Mesendoderm (in vitro differentiated cells): ENCODE measurements around the gene MAD1L1.

Experiments
- DNase-seq: peaks from one replicate; pipeline ENCODE4 v3.0.0; 2013
- H2AK5ac ChIP-seq: 2 replicates; pipeline ENCODE4 v1.6.1; 2013; ENCODE audit warnings: low read length, inconsistent platforms
- H2BK120ac ChIP-seq: 2 replicates; pipeline ENCODE4 v1.6.1; 2013; ENCODE audit warnings: low read depth, mild to moderate bottlenecking, low read length, moderate library complexity, mixed read lengths
- H2BK15ac ChIP-seq: replicated peaks from 2 replicates; pipeline ENCODE4 v1.6.1; 2013; ENCODE audit warnings: low read depth, mild to moderate bottlenecking, moderate library complexity
- H2BK5ac ChIP-seq: 2 replicates; pipeline ENCODE4 v1.6.1; 2013; ENCODE audit warnings: low read length, inconsistent platforms
- H3K18ac ChIP-seq: 2 replicates; pipeline ENCODE4 v1.6.1; 2013; ENCODE audit warnings: mild to moderate bottlenecking, low read length, mixed read lengths
- H3K23ac ChIP-seq: one replicate; pipeline ENCODE4 v1.6.1; 2013; ENCODE audit warnings: low read length
- H3K27ac ChIP-seq: 2 replicates; pipeline ENCODE4 v1.5.1; 2013; ENCODE audit warnings: low read depth, mild to moderate bottlenecking, inconsistent platforms, low read length, moderate library complexity
- H3K27me3 ChIP-seq: 2 replicates; pipeline ENCODE4 v1.6.1; 2013; ENCODE audit warnings: low read length, control low read depth, mild to moderate bottlenecking, inconsistent platforms; ENCODE audit not compliant: insufficient read depth, poor library complexity
- H3K36me3 ChIP-seq: 2 replicates; pipeline ENCODE4 v1.6.1; 2013; ENCODE audit warnings: low read length, inconsistent platforms; ENCODE audit not compliant: control insufficient read depth, insufficient read depth
- H3K4ac ChIP-seq: one replicate; pipeline ENCODE4 v1.6.1; 2013; ENCODE audit warnings: low read depth, mild to moderate bottlenecking, low read length, moderate library complexity
- H3K4me1 ChIP-seq: 2 replicates; pipeline ENCODE4 v1.6.1; 2013; ENCODE audit warnings: low read depth, low read length, inconsistent platforms; ENCODE audit not compliant: control insufficient read depth
- H3K4me2 ChIP-seq: 2 replicates; pipeline ENCODE4 v1.6.1; 2013; ENCODE audit warnings: low read length
- H3K4me3 ChIP-seq: 2 replicates; pipeline ENCODE4 v1.5.1; 2013; ENCODE audit warnings: mild to moderate bottlenecking, low read length
- H3K56ac ChIP-seq: one replicate; pipeline ENCODE4 v1.6.1; 2013; ENCODE audit warnings: low read length
- H3K79me1 ChIP-seq: 2 replicates; pipeline ENCODE4 v1.6.1; 2013; ENCODE audit warnings: low read length, inconsistent platforms
- H3K79me2 ChIP-seq: 2 replicates; pipeline ENCODE4 v1.6.1; 2013; ENCODE audit warnings: mild to moderate bottlenecking, low read length; ENCODE audit not compliant: control insufficient read depth, insufficient read depth
- H3K9ac ChIP-seq: 2 replicates; pipeline ENCODE4 v1.6.1; 2013; ENCODE audit warnings: low read length, inconsistent platforms
- H4K5ac ChIP-seq: one replicate; pipeline ENCODE4 v1.6.1; 2013; ENCODE audit warnings: low read length
- H4K8ac ChIP-seq: one replicate; pipeline ENCODE4 v1.6.1; 2013; ENCODE audit warnings: low read depth, mild to moderate bottlenecking, control low read depth, low read length, moderate library complexity
- WGBS: extraction: QIAGEN DNeasy Blood & Tissue Kit; methylation state at CpG from one replicate; pipeline ENCODE4 v1.1.7; 2013; ENCODE audit warnings: low lambda C conversion rate, missing lambda C conversion rate; ENCODE audit not compliant: insufficient coverage; ENCODE audit errors: extremely low coverage; 5-methylcytosine and 5-hydroxymethylcytosine counted together

MAD1L1 gene

DNA sequence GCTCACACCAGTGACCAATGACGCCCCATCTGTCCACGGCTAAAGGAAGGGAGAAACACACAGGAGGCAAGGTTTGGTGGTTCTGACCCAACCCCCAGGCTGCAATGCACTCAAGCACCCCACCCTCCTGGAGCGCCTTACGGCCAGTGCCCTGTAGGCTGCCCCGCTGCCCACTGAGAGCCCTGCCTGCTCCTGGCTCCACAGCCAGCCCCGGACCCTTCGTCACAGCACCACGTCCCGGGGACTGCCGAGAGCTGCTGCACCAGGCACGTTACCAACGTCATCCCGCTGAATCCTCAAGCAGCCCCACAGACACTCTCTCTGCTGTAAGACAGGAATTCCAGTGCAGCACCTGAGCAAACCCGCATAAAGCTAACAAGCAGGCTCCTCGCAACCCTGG, 87.8 kb downstream of the MAD1L1 start:
- Histone ChIP-seq H2BK120ac (no peak overlapping the region), H3K4ac (no peak overlapping the region), H3K56ac (no peak overlapping the region), H3K36me3 (peaks cover 3% of the 10 kb centered on the region), H4K8ac (no peak overlapping the region), H3K4me2 (no peak overlapping the region), H4K5ac (no peak overlapping the region), H2BK5ac (no peak overlapping the region), H3K23ac (no peak overlapping the region), H3K27ac (no peak overlapping the region), H3K4me3 (no peak overlapping the region), H3K27me3 (no peaks in the 10 kb centered on the region), H3K18ac (no peak overlapping the region), H3K79me2 (no peaks in the 10 kb centered on the region), H3K4me1 (no peaks in the 10 kb centered on the region), H2AK5ac (no peak overlapping the region), H3K9ac (no peak overlapping the region), H3K79me1 (no peaks in the 10 kb centered on the region), H2BK15ac (no peak overlapping the region)
- no CpG with 5 or more reads among the region's 15 CpGs for WGBS
- DNase-seq, result no peak

- no peak overlapping the region for H2BK5ac ChIP-seq
- H4K8ac ChIP-seq, result no peak overlapping the region
- no peaks in the 10 kb centered on the region for H3K27me3 ChIP-seq
- no CpG with 5 or more reads among the region's 25 CpGs for WGBS
- no peak overlapping the region for H3K18ac ChIP-seq
- H3K4ac ChIP-seq, result no peak overlapping the region
- H4K5ac ChIP-seq, result no peak overlapping the region
- H2AK5ac ChIP-seq, result no peak overlapping the region
- H3K9ac ChIP-seq, result no peak overlapping the region
- no peak for DNase-seq
- H3K79me1 ChIP-seq, result no peaks in the 10 kb centered on the region
- H3K4me2 ChIP-seq, result no peak overlapping the region
- H3K36me3 ChIP-seq, result peaks cover 3% of the 10 kb centered on the region
- no peaks in the 10 kb centered on the region for H3K79me2 ChIP-seq
- H3K27ac ChIP-seq, result no peak overlapping the region
- H2BK120ac ChIP-seq, result no peak overlapping the region
- H2BK15ac ChIP-seq, result no peak overlapping the region
- H3K56ac ChIP-seq, result no peak overlapping the region
- no peak overlapping the region for H3K4me3 ChIP-seq
- H3K4me1 ChIP-seq, result no peaks in the 10 kb centered on the region
- no peak overlapping the region for H3K23ac ChIP-seq
Observed at GRCh38 chr7:2143981-2144595, 88.7 kb downstream of the MAD1L1 start.

- no peak overlapping the region for H3K4me2 ChIP-seq
- H4K8ac ChIP-seq, result no peak overlapping the region
Observed at GRCh38 chr7:2143450-2143849, 89.3 kb downstream of the MAD1L1 start.

GRCh38 chr7:2142386-2142785, 90.4 kb downstream of the MAD1L1 start:
- H3K56ac ChIP-seq, result no peak overlapping the region
- H3K4me3 ChIP-seq, result no peak overlapping the region
- no peak overlapping the region for H3K27ac ChIP-seq
- no peak overlapping the region for H2BK5ac ChIP-seq
- H2AK5ac ChIP-seq, result no peak overlapping the region
- no CpG with 5 or more reads among the region's 20 CpGs for WGBS
- H3K4me2 ChIP-seq, result no peak overlapping the region
- no peaks in the 10 kb centered on the region for H3K4me1 ChIP-seq
- H3K9ac ChIP-seq, result no peak overlapping the region
- no peaks in the 10 kb centered on the region for H3K27me3 ChIP-seq
- H2BK120ac ChIP-seq, result no peak overlapping the region
- H2BK15ac ChIP-seq, result no peak overlapping the region
- no peak overlapping the region for H3K23ac ChIP-seq
- no peak overlapping the region for H3K4ac ChIP-seq
- no peak for DNase-seq
- no peak overlapping the region for H4K5ac ChIP-seq
- H3K79me1 ChIP-seq, result no peaks in the 10 kb centered on the region
- no peak overlapping the region for H4K8ac ChIP-seq
- H3K18ac ChIP-seq, result no peak overlapping the region
- H3K36me3 ChIP-seq, result peaks cover 3% of the 10 kb centered on the region
- H3K79me2 ChIP-seq, result no peaks in the 10 kb centered on the region

More at GRCh38 chr7:2143450-2143849, 89.3 kb downstream of the MAD1L1 start:
- H3K4me1 ChIP-seq, result no peaks in the 10 kb centered on the region
- H3K56ac ChIP-seq, result no peak overlapping the region
- no peak overlapping the region for H3K9ac ChIP-seq
- no peak overlapping the region for H3K23ac ChIP-seq
- H2BK120ac ChIP-seq, result no peak overlapping the region
- H2AK5ac ChIP-seq, result no peak overlapping the region
- WGBS, result no CpG with 5 or more reads among the region's 7 CpGs
- H3K18ac ChIP-seq, result no peak overlapping the region
- no peak overlapping the region for H2BK15ac ChIP-seq
- H3K79me2 ChIP-seq, result no peaks in the 10 kb centered on the region
- H3K27ac ChIP-seq, result no peak overlapping the region
- DNase-seq, result no peak
- H3K27me3 ChIP-seq, result no peaks in the 10 kb centered on the region
- H2BK5ac ChIP-seq, result no peak overlapping the region
- no peak overlapping the region for H3K4ac ChIP-seq
- H3K79me1 ChIP-seq, result no peaks in the 10 kb centered on the region
- H3K4me3 ChIP-seq, result no peak overlapping the region
- no peak overlapping the region for H4K5ac ChIP-seq
- H3K36me3 ChIP-seq, result peaks cover 3% of the 10 kb centered on the region

GRCh38 chr7:2141651-2142050, 91.1 kb downstream of the MAD1L1 start:
- H3K18ac ChIP-seq, result no peak overlapping the region
- H2BK5ac ChIP-seq, result no peak overlapping the region
- H3K4me3 ChIP-seq, result no peak overlapping the region
- H2BK120ac ChIP-seq, result no peak overlapping the region
- no CpG with 5 or more reads among the region's 14 CpGs for WGBS
- H3K79me1 ChIP-seq, result no peaks in the 10 kb centered on the region
- H3K27ac ChIP-seq, result no peak overlapping the region
- H3K23ac ChIP-seq, result no peak overlapping the region
- H2AK5ac ChIP-seq, result no peak overlapping the region
- no peaks in the 10 kb centered on the region for H3K27me3 ChIP-seq
- no peak overlapping the region for H4K8ac ChIP-seq
- H3K4ac ChIP-seq, result no peak overlapping the region
- no peak overlapping the region for H2BK15ac ChIP-seq
- no peaks in the 10 kb centered on the region for H3K79me2 ChIP-seq
- no peak overlapping the region for H3K4me2 ChIP-seq
- no peaks in the 10 kb centered on the region for H3K4me1 ChIP-seq
- H4K5ac ChIP-seq, result no peak overlapping the region
- H3K56ac ChIP-seq, result no peak overlapping the region
- DNase-seq, result no peak
- H3K36me3 ChIP-seq, result peaks cover 3% of the 10 kb centered on the region
- no peak overlapping the region for H3K9ac ChIP-seq

GRCh38 chr7:2141021-2141410, 91.7 kb downstream of the MAD1L1 start:
- Histone ChIP-seq H2BK5ac (no peak overlapping the region), H3K27ac (no peak overlapping the region)
- WGBS, result no CpG with 5 or more reads among the region's 17 CpGs

More at GRCh38 chr7:2141021-2141410, 91.7 kb downstream of the MAD1L1 start:
- H3K4me2 ChIP-seq, result no peak overlapping the region
- no peak overlapping the region for H4K8ac ChIP-seq
- no peak overlapping the region for H2BK120ac ChIP-seq
- H3K4me3 ChIP-seq, result no peak overlapping the region
- no peaks in the 10 kb centered on the region for H3K4me1 ChIP-seq
- no peak overlapping the region for H2AK5ac ChIP-seq
- no peak overlapping the region for H3K23ac ChIP-seq
- H3K27me3 ChIP-seq, result no peaks in the 10 kb centered on the region
- H3K36me3 ChIP-seq, result peaks cover 3% of the 10 kb centered on the region
- H2BK15ac ChIP-seq, result no peak overlapping the region
- no peaks in the 10 kb centered on the region for H3K79me2 ChIP-seq
- DNase-seq, result no peak
- no peak overlapping the region for H3K56ac ChIP-seq
- no peak overlapping the region for H3K4ac ChIP-seq
- no peaks in the 10 kb centered on the region for H3K79me1 ChIP-seq
- no peak overlapping the region for H3K18ac ChIP-seq
- no peak overlapping the region for H3K9ac ChIP-seq
- no peak overlapping the region for H4K5ac ChIP-seq
